ENCODE data around the gene GPR155.
"Not testable (repeated sequence)": the region's sequence is repeated elsewhere in the genome, so short reads cannot be mapped to it uniquely, and the experiment has no call there.

The GPR155 gene

GRCh38 chr2:174392706-174393105, 94.1 kb downstream of the GPR155 start:
- Mint-ChIP-seq H3K9me3 (no peaks in the 10 kb centered on the region), H3K4me3 (peak overlapping the region; percentile 24 to 71 (median 66)), H3K4me1 (peaks cover 35% of the 10 kb centered on the region), H3K27me3 (ENCODE audit: low read depth) (no peaks in the 10 kb centered on the region), H3K36me3 (ENCODE audit: low read depth) (peaks cover 31% of the 10 kb centered on the region), H3K27ac (no peak overlapping the region)
- TF ChIP-seq, protein P1, sequence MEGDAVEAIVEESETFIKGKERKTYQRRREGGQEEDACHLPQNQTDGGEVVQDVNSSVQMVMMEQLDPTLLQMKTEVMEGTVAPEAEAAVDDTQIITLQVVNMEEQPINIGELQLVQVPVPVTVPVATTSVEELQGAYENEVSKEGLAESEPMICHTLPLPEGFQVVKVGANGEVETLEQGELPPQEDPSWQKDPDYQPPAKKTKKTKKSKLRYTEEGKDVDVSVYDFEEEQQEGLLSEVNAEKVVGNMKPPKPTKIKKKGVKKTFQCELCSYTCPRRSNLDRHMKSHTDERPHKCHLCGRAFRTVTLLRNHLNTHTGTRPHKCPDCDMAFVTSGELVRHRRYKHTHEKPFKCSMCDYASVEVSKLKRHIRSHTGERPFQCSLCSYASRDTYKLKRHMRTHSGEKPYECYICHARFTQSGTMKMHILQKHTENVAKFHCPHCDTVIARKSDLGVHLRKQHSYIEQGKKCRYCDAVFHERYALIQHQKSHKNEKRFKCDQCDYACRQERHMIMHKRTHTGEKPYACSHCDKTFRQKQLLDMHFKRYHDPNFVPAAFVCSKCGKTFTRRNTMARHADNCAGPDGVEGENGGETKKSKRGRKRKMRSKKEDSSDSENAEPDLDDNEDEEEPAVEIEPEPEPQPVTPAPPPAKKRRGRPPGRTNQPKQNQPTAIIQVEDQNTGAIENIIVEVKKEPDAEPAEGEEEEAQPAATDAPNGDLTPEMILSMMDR (IDR thresholded peaks at IDR 0.05; ENCODE audit: unreplicated experiment in 3 of 3): no peak

GRCh38 chr2:174390303-174390702, 96.5 kb downstream of the GPR155 start:
- H3K4me1 Mint-ChIP-seq: peaks cover 23% of the 10 kb centered on the region
- H3K36me3 Mint-ChIP-seq (ENCODE audit: low read depth): peaks cover 50% of the 10 kb centered on the region
- not testable (repeated sequence) for H3K9me3 Mint-ChIP-seq; H3K27me3 Mint-ChIP-seq (ENCODE audit: low read depth); H3K27ac Mint-ChIP-seq
- peak overlapping the region in 2 of 3 experiments; percentile 3 to 5 for H3K4me3 Mint-ChIP-seq

DNA sequence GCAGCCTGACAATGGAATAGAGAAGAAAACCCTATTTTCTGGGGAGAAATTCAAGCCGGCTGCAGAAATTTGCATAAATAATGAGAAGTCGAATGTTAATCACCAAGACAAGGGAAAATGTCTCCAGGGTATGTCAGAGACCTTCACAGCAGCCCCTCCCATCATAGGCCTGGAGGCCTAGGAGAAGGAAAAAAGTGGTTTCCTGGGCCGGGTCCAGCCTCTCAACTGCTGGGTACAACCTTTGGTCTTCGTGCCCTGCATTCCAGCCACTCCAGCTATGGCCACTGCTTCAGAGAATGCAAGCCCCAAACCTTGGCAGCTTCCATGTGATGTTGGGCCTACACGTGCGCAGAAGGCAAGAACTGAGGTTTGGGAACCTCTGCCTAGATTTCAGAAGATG, 97.3 kb downstream of the GPR155 start:
- no peaks in the 10 kb centered on the region for H3K27me3 Mint-ChIP-seq (ENCODE audit: low read depth)

GRCh38 chr2:174388706-174389105, 98.1 kb downstream of the GPR155 start:
- H3K4me3 Mint-ChIP-seq; H3K27ac Mint-ChIP-seq; H3K27me3 Mint-ChIP-seq (ENCODE audit: low read depth); H3K9me3 Mint-ChIP-seq: not testable (repeated sequence)
- H3K4me1 Mint-ChIP-seq: peaks cover 11% of the 10 kb centered on the region
- peaks cover 58% of the 10 kb centered on the region for H3K36me3 Mint-ChIP-seq (ENCODE audit: low read depth)

More for the DNA sequence above, 97.3 kb downstream of the GPR155 start:
- Mint-ChIP-seq H3K4me1 (peaks cover 20% of the 10 kb centered on the region), H3K9me3 (no peaks in the 10 kb centered on the region), H3K36me3 (ENCODE audit: low read depth) (peaks cover 52% of the 10 kb centered on the region), H3K27ac (no peak overlapping the region), H3K4me3 (no peak overlapping the region)
- TF ChIP-seq, protein P1 (IDR thresholded peaks at IDR 0.05; ENCODE audit: unreplicated experiment in 3 of 3): no peak

- no peaks in the 10 kb centered on the region for H3K27me3 Mint-ChIP-seq (ENCODE audit: low read depth)
These were observed 101.6 kb downstream of the GPR155 start for GRCh38 chr2:174385201-174385600.

DNA sequence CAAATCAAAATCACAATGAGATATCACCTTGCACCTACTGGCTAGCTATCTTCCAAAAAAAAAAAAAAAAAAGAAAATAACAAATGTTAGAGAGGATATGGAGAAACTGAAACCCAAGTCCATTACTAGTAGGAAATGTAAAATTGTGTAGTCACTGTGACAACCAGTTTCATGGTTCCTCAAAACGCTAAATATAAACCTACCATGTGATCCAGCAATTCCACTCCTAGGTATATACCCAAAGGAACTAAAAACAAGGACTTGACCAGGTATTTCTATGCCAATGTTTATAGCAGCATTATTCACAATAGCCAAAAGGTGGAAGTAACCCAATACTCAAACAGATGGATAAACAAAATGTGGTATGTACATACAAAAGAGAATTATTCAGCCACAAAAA, 103.0 kb downstream of the GPR155 start:
- H3K4me1 Mint-ChIP-seq: no peaks in the 10 kb centered on the region
- no peaks in the 10 kb centered on the region for H3K9me3 Mint-ChIP-seq
- no peaks in the 10 kb centered on the region for H3K27me3 Mint-ChIP-seq (ENCODE audit: low read depth)
- no peak overlapping the region for H3K27ac Mint-ChIP-seq
- peaks cover 54% of the 10 kb centered on the region for H3K36me3 Mint-ChIP-seq (ENCODE audit: low read depth)
- H3K4me3 Mint-ChIP-seq: no peak overlapping the region
- TF ChIP-seq, protein P1 (IDR thresholded peaks at IDR 0.05; ENCODE audit: unreplicated experiment in 3 of 3): no peak

More at GRCh38 chr2:174385201-174385600, 101.6 kb downstream of the GPR155 start:
- H3K4me3 Mint-ChIP-seq: no peak overlapping the region
- no peaks in the 10 kb centered on the region for H3K4me1 Mint-ChIP-seq
- TF ChIP-seq, protein P1 (IDR thresholded peaks at IDR 0.05; ENCODE audit: unreplicated experiment in 3 of 3): no peak
- peaks cover 53% of the 10 kb centered on the region for H3K36me3 Mint-ChIP-seq (ENCODE audit: low read depth)
- H3K9me3 Mint-ChIP-seq: no peaks in the 10 kb centered on the region
- no peak overlapping the region for H3K27ac Mint-ChIP-seq

Data from nephron (organoid).